Measurements from ENCODE around the gene CHD3. TPM values are rescaled to one million over a fixed set of nuclear protein-coding genes. Genes with fewer than 3 reads are reported as not detected.

Gene CHD3
- total RNA-seq, 1 donor = 111 TPM

- no peak for TF ChIP-seq CTCF (IDR thresholded peaks at IDR 0.05; ENCODE audit: insufficient read depth, low read depth, low read length)
- peak; percentile 87 for DNase-seq (ENCODE audit: low read depth)
Measured at GRCh38 chr17:7841915-7842379, 46.6 kb upstream of the CHD3 start.

GRCh38 chr17:7842380-7843256 lies 46.0 kb upstream of the CHD3 start:
- peak overlapping the region; percentile 79 for H3K4me3 ChIP-seq (ENCODE audit: low read depth, low read length)

More at GRCh38 chr17:7841915-7842379, 46.6 kb upstream of the CHD3 start:
- H3K4me3 ChIP-seq (ENCODE audit: low read depth, low read length) = peak overlapping the region; percentile 79

GRCh38 chr17:7843257-7843535 lies 45.4 kb upstream of the CHD3 start:
- H3K4me3 ChIP-seq (ENCODE audit: low read depth, low read length) = peak overlapping the region; percentile 79
- TF ChIP-seq CTCF (IDR thresholded peaks at IDR 0.05; ENCODE audit: insufficient read depth, low read depth, low read length) = no peak
- DNase-seq (ENCODE audit: low read depth) = no peak

More at GRCh38 chr17:7842380-7843256, 46.0 kb upstream of the CHD3 start:
- peak; percentile 94 for DNase-seq (ENCODE audit: low read depth)
- no peak for TF ChIP-seq CTCF (IDR thresholded peaks at IDR 0.05; ENCODE audit: insufficient read depth, low read depth, low read length)

- H3K4me3 ChIP-seq (ENCODE audit: low read depth, low read length) = peak overlapping the region; percentile 79
- DNase-seq (ENCODE audit: low read depth) = peak; percentile 92
Measured at GRCh38 chr17:7843536-7844291, 44.9 kb upstream of the CHD3 start.

GRCh38 chr17:7844292-7845154 lies 44.1 kb upstream of the CHD3 start:
- no peak for TF ChIP-seq CTCF (IDR thresholded peaks at IDR 0.05; ENCODE audit: insufficient read depth, low read depth, low read length)
- DNase-seq (ENCODE audit: low read depth) = peak; percentile 96
- H3K4me3 ChIP-seq (ENCODE audit: low read depth, low read length) = peak overlapping the region; percentile 79

More at GRCh38 chr17:7843536-7844291, 44.9 kb upstream of the CHD3 start:
- no peak for TF ChIP-seq CTCF (IDR thresholded peaks at IDR 0.05; ENCODE audit: insufficient read depth, low read depth, low read length)

- H3K4me3 ChIP-seq (ENCODE audit: low read depth, low read length) = peak overlapping the region; percentile 79
- no peak for DNase-seq (ENCODE audit: low read depth)
- no peak for TF ChIP-seq CTCF (IDR thresholded peaks at IDR 0.05; ENCODE audit: insufficient read depth, low read depth, low read length)
Measured at GRCh38 chr17:7845359-7846062, 43.1 kb upstream of the CHD3 start.
